HG03520 (cell line): ENCODE results near the gene APLP2.
"Not testable (repeated sequence)": the region's sequence is repeated elsewhere in the genome, so short reads cannot be mapped to it uniquely, and the experiment has no call there.

Experiments
- ATAC-seq: cut with Tn5 transposase; IDR thresholded peaks from one replicate; pipeline ENCODE4 v1.9.1; 2021; ENCODE audit warnings: mild to moderate bottlenecking, moderate library complexity; ENCODE audit not compliant: unreplicated experiment

Gene APLP2

GRCh38 chr11:130088919-130089673, 19.4 kb downstream of the APLP2 start:
- ATAC-seq = no peak

GRCh38 chr11:130089674-130090073, 20.0 kb downstream of the APLP2 start:
- no peak for ATAC-seq

GRCh38 chr11:130090517-130090916, 20.8 kb downstream of the APLP2 start:
- not testable (repeated sequence) for ATAC-seq

- not testable (repeated sequence) for ATAC-seq
Observed at GRCh38 chr11:130091169-130091568, 21.5 kb downstream of the APLP2 start.

GRCh38 chr11:130092661-130093060, 23.0 kb downstream of the APLP2 start:
- ATAC-seq = no peak

- ATAC-seq = no peak
Observed at GRCh38 chr11:130094614-130095013, 24.9 kb downstream of the APLP2 start.

DNA sequence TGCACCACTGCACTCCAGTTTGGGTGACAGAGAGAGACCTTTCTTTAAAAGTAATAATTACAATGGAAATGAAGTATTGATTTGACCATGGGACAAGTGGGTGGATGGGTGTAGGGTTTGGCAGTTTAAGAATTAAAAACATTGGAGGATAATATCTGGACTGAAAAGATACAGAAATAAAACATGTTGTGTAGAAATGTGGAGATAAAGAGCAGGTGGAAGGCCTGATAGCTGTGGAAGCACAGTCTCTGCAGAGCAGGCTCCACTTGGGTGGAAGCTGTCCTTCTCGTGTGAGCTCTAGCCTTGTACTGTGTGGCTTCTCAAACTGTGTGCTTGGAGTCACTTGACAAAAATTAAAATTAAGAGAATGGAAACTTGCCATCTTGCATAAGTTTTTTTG, 25.6 kb downstream of the APLP2 start:
- no peak for ATAC-seq

- no peak for ATAC-seq
Observed at GRCh38 chr11:130096042-130096441, 26.3 kb downstream of the APLP2 start.

GRCh38 chr11:130096823-130097222, 27.1 kb downstream of the APLP2 start:
- no peak for ATAC-seq

- no peak for ATAC-seq
Observed at GRCh38 chr11:130097285-130097684, 27.6 kb downstream of the APLP2 start.

DNA sequence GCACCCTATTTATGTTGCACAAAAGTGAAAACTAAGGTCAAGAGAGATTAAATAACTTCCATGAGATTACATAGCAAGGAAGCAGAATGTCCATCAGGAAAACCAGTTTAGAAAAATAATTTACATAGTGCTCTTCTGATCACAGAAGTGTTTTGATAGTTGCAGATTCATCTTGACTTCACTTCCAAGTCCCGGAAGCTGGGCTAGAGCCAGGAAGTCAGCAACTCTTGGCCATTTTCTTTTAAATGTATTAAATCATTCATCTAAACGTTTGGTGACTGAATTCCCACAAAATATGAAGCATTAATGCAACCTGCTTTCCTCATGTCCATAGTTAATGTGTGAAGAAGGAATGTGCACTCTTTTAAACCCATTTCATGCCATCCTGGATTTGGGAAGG, 29.7 kb downstream of the APLP2 start:
- ATAC-seq = no peak

GRCh38 chr11:130100381-130101095, 30.8 kb downstream of the APLP2 start:
- ATAC-seq = no peak

DNA sequence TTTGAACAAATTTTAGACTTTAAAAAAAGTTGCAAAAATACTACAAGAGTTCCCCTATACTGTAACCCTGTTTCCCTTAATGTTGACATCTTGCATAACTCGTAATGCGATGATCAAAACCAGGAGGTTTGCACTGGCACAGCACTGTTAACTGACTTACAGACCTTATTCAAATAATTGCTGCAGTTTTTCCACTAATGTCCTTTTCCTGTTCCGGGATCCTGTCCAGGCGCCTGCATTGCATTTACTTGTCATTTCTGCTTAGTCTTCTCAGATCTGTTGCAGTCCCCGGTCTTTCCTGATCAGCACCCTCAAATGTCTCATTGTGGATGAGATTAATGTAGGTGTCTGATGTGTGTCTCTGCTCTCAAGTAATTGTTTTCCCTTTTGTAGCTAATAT, 32.0 kb downstream of the APLP2 start:
- no peak for ATAC-seq

DNA sequence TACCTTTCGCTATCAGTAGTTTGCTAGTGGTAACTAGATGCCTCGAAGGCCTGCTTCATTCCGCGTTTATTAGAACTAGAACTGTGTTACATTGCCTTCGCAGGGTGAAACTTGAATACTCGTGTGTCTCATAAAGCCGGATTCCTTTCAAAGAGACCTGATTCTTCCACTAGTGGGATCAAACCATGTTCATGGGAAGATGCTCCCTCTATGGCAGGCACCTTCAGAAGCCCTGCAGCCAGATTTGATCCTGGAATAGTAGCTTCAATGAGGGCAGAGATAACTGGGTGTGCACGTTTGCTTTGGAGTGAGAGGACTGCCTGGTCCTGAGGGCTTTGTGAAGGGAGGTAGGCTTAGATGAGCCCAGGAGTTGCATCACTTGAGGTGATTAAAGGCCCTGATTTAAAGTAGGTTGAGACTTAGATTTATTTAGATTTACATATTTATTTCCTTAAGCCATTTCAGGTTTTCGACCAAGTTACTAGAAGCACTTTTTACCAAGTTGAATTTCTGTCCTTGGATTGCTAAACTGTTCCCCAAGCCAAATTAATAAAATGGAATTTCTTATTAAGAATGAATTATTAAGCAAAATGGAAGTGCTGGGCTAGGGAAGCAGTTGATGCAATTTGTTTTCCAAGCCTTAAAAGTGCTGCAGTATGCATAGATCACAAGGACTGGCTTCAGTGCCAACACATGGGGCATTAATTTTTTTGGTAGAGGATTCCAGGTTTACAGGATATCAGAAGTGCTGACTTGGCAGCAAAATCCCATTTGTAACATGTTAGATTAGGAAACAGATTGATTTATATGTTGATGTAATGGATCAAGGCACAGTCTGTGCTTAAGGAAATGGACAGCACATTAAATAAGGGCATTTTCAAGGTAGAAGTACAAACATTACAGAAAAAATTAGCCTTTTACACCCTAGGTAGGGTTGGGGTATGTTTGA, 32.9 kb downstream of the APLP2 start:
- no peak for ATAC-seq

DNA sequence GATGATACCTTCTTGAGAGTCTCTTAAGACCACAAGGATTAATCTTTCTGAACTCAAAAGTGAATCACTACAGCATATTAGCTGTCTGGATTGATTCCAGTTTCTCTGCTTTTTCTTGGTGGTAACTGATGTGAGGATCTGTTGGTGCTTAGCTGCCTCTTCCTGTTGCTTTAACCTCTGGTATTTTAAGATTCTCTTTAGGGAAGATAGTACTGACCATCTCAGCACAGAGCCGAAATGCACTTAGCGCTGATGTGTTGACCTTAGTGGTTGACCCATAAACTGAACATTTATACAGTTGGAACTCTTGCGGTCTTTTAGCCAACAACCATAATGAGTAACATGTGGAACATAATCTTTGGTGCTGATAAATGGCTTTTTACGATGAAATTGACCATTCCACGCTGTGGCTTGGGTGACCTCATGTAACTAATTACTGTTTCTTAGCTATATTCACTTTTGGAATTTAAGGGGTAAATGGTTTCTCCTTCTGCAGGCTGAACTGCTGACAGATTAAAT, 33.7 kb downstream of the APLP2 start:
- ATAC-seq = no peak

DNA sequence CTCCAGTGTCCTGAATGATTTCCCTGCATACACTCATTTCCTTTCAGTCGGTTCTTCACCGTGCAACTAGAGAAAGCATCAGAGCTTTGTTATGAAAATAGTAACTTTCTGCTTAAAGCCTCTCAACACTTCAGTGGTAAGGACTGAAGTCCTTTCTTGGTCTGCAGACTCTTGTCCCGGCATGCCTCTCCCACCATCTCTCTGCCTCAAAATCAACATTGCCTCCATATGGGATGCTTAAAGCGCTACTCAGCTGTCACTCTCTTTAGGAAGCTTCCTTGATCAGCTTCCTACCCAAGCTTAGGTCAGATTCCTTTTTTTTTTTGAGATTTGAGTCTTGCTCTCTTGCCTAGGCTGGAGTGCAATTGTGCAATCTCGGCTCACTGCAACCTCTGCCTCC, 36.7 kb downstream of the APLP2 start:
- ATAC-seq = no peak

- ATAC-seq = not testable (repeated sequence)
Observed at GRCh38 chr11:130108671-130109070, 39.0 kb downstream of the APLP2 start.

- ATAC-seq = no peak
Observed at GRCh38 chr11:130109386-130109785, 39.7 kb downstream of the APLP2 start.

DNA sequence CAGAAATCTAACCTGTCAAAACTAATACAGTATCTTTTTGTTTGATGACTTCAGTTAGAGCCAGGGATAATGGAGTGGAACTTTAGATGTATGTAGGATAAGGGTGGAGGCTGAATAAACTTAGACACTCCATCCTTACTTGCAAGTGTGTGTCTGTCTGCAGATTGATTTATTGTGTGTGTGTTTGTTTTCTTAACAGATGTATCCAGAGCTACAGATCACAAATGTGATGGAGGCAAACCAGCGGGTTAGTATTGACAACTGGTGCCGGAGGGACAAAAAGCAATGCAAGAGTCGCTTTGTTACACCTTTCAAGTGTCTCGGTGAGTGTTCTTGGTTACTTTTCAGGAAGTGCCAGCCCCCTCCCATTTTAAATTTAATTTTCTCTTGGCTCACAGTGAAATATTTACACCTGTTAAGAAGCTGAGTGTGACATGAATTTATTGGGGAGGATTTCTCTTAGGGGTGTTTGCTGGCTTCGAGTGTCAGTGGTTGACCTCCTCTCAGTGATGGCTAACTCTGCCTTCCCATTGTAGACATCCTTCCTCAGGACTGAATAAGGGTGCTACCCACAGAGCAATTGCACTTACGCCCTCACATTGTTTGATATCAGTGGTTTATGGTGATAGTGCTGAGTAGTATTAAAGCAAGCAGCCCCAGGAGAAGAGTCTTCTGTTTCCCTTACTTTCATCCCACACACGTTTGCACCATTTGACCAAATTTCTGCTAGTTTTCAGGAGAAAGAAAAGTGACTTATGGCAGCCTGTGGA, 40.8 kb downstream of the APLP2 start:
- ATAC-seq = no peak

DNA sequence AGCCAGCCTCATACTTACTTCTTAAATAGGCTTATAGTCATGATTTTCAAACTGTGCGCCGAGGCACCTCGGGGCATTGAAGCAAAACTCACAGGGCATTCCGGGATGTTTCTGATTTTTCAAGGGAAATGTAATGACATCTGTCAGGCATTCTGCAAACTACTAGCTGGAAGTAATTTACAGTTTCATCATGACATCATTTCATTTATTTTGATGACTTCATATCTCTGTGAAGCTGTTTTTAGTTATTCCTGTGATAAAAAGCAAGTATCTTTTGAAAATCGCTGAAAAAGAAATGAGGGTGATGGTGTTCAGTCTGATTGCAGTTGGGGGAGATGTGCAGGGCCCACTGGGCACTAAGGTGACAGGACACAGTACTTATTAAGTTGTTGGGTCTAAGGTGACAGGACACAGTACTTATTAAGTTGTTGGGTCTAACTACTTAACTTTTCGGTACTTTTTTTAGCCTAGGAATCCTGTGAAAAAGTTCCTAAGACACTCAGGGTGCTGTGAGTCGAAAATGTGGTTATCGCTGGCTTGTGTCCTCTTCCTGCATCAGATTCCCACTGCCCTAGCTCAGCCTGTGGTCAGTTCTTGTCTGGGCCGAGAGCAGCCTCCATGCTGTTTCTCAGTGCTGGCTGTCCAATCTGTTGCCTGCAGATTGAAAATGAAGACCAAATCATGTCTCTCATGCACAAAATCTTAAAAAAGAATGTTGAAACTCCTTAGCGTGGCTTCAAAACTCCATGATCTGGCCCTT, 42.6 kb downstream of the APLP2 start:
- ATAC-seq = no peak
